ES-I3 (cell line): ENCODE measurements around the gene SPRR1A.

Source experiments
- H3K36me3 ChIP-seq: 2 replicates; pipeline ENCODE4 v1.6.1; 2013; ENCODE audit warnings: mild to moderate bottlenecking, low read length, control low read depth, moderate library complexity; ENCODE audit not compliant: insufficient read depth
- H3K4me1 ChIP-seq: 2 replicates; pipeline ENCODE4 v1.6.1; 2013; ENCODE audit warnings: mild to moderate bottlenecking, control low read depth, low read length; ENCODE audit not compliant: insufficient read depth
- H3K9ac ChIP-seq: 2 replicates; pipeline ENCODE4 v1.6.1; 2013; ENCODE audit warnings: low read depth, mild to moderate bottlenecking, low read length, moderate library complexity
- H3K9me3 ChIP-seq: 2 replicates; pipeline ENCODE4 v1.6.1; 2013; ENCODE audit warnings: mild to moderate bottlenecking, low read length, moderate library complexity; ENCODE audit not compliant: control insufficient read depth, insufficient read depth

Gene SPRR1A

DNA sequence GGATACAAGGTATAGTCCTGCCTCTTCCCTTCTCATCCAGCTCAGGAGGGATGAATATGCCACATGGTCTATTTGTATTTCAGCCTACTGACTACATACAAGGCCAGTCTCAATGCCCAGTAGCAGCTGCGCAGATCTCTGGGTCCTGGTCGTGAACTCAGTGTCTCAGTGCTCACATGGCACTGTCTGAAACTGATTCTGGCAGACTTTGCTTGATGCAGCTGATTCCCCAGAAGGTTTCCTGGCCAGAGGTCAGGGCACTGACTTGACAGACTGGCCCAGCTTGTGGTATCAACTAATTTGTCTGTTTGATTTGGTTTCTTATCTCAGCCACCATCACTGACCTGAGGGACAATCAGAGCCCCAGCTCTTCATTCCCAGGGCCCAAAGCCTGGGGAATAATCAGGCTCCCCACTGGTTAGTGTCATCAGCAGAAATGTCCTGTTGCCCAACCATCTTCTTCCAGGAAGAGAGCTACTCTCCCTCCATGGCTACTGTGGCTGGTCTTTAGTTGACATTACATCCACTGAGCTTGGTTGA, 20.9 kb upstream of the SPRR1A start:
- no peak overlapping the region for H3K9ac ChIP-seq
- no peaks in the 10 kb centered on the region for H3K4me1 ChIP-seq
- H3K9me3 ChIP-seq: no peaks in the 10 kb centered on the region

DNA sequence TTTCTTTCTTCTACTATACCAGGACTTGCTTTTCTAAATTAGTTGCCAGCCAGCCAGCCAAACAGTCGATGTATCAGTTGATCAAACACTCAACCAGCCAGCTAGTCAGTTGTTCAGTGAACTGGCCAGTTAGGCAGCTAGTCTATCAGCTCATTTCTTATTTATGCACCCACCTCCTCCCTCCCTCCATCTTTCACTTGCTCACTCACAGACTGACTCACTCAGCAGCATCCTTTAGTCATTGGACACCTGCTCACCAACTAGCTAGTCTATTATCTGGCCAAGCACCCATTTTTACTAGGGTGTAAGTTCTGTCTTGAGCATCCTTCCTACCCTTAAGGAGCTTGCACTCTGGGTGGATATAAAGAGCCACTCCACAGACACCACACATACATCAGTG, 19.3 kb upstream of the SPRR1A start:
- Histone ChIP-seq H3K4me1 (no peaks in the 10 kb centered on the region), H3K9me3 (no peaks in the 10 kb centered on the region), H3K36me3 (no peaks in the 10 kb centered on the region), H3K9ac (no peak overlapping the region)

More for the DNA sequence above, 20.9 kb upstream of the SPRR1A start:
- no peaks in the 10 kb centered on the region for H3K36me3 ChIP-seq

DNA sequence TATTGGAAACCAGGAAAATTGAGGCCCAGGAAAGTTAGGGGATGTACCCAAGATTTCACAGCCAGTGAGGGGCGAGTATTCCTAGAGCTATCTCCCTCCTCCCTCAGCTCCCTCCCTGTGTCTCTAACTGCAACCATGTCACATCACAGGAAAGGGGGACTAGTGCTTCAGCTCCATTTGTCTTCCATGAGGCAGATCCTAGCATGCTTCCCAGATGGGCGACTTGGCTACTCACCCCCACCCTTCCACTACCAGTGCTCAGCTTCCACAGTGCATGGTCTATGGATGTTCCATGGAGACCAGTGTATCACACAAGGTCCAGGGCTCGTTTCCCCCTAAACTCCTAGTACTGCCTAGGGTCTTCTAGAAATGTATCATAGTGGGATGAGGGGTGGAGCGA, 18.0 kb upstream of the SPRR1A start:
- Histone ChIP-seq H3K9ac (no peak overlapping the region), H3K9me3 (no peaks in the 10 kb centered on the region), H3K4me1 (no peaks in the 10 kb centered on the region), H3K36me3 (no peaks in the 10 kb centered on the region)

DNA sequence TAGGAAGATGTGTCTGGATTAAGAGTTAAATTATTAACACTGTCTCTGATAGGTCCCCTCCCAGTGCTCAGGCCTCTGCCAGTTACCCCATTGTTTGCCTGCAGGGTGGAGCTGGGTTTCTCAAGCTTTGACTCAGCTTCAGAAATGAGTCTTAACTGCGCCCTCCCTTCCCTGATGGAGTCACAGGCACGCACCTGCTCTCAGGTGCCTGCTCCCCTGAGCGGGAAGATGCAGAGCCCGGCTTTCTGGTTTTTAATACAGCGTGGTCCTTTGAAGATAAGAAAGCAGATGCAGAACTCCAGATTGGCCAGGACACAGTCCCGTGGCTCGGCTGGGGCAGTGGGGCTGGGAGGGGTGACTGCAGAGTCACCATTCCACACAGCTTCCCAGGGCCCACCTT, 16.7 kb upstream of the SPRR1A start:
- Histone ChIP-seq H3K9ac (no peak overlapping the region), H3K9me3 (no peaks in the 10 kb centered on the region), H3K4me1 (no peaks in the 10 kb centered on the region), H3K36me3 (no peaks in the 10 kb centered on the region)

DNA sequence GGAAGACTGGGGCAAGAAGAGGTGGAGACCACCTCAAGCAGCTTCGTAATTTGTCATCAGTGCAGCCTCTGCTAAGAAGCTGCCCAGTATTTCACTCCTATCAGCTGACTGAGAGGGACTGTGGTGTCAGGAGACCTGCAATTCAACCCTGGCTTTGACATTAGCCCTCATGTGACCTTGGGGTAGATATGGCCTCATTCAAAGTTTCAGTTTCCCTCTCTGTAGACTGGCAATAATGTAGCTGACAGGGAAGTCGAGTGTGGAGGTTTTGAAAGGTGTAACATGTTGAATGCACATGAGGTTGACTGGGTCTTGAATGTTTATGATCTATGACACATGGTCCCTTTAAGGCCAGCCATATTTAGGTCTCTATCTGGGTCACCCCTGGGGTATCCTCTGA, 15.6 kb upstream of the SPRR1A start:
- no peak overlapping the region for H3K9ac ChIP-seq
- no peaks in the 10 kb centered on the region for H3K9me3 ChIP-seq
- H3K4me1 ChIP-seq: no peaks in the 10 kb centered on the region
- H3K36me3 ChIP-seq: no peaks in the 10 kb centered on the region

DNA sequence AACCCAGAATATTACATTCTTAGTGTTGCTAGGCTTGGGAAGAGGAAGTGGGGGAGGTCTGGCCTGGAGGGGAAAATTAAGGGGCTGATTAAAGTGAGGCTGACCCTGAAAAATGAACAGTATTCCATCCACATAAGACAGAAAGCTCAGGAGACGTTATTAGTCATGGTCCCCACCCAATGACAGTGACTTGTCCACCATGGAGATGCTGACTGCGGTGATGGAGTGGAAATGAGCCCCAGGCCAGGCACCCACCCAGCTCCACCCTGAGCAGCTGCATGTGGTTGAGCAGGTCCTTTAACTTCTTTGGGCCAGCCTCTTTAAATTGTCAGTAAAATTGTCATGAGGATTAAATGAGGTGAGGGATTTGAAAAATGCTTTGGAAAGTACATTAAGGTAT, 14.8 kb upstream of the SPRR1A start:
- Histone ChIP-seq H3K4me1 (no peaks in the 10 kb centered on the region), H3K36me3 (no peaks in the 10 kb centered on the region), H3K9ac (no peak overlapping the region), H3K9me3 (no peaks in the 10 kb centered on the region)

DNA sequence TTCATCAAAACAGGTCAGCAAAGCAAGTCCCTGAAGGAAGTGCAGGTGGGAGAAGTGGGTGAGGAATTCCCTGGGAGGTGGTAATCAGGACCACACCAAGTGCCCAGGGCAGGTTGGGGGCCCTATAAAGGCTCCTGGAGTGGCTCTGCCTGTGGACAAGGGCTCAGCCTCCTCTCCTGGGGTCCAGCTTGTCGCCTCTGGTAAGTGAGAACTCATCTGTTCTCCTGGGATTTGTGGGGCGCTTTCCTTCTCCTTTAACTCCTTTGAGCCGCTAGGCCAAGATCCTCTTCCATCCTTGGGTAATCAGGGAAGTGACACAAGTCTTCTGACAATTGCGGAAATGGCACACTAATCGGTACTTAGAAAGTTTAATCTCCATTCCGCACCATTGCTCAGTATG, 13.4 kb upstream of the SPRR1A start, which contains the start of gene SPRR4:
Gene SPRR4 (plus strand): TSS at position 154 of the 400 bp plus-strand sequence. CDS start 1,243 bp downstream, outside the sequence.
- Histone ChIP-seq H3K4me1 (no peaks in the 10 kb centered on the region), H3K36me3 (no peaks in the 10 kb centered on the region), H3K9me3 (no peaks in the 10 kb centered on the region), H3K9ac (no peak within 1 kb of the TSS)

DNA sequence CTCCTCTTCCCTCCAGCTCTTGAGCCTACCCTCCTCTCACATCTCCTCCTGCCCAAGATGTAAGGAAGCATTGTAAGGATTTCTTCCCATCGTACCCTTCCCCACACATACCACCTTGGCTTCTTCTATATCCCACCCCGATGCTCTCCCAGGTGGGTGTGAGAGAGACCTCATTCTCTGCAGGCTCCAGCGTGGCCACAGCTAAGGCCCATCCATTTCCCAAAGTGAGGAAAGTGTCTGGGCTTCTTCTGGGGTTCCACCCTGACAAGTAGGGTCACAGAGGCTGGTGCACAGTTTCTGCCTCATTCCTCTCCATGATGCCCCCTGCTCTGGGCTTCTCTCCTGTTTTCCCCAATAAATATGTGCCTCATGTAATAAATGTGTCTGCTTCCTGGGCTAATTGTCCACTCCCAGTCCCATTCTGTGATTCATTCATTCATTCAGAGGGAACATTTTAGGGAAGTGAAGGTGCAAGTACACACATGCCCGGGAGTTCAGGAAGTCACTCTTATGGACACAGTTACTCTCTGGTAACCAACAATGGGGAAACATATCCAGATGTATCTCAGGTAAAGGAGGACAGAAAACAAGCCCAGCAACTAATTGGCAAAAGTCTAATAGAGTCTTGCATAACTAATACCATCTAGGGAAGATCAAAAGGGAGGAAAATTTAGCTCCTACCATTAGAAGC, 11.5 kb upstream of the SPRR1A start:
- no peaks in the 10 kb centered on the region for H3K36me3 ChIP-seq
- H3K9ac ChIP-seq: no peak overlapping the region
- no peaks in the 10 kb centered on the region for H3K4me1 ChIP-seq
- no peaks in the 10 kb centered on the region for H3K9me3 ChIP-seq

DNA sequence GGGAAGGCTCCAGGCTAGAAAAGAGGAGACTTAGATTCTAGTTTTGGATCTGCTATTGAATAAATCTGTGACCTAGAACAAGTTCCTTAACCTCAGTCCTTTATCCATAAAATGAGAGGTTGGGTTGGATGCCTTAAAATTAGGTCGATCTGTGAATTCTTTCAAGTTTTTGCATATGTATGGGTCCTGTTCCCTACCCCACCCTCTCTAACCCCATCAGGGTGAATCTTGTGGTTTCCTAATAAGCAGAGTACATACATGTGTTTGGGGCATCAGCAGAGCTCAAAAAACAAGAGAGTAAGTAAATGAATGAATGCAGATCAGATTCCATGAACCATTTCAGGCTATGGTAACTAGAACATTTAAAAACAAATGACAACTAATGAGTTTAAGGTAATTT, 7.2 kb upstream of the SPRR1A start:
- no peak overlapping the region for H3K9ac ChIP-seq
- H3K4me1 ChIP-seq: no peaks in the 10 kb centered on the region
- no peaks in the 10 kb centered on the region for H3K9me3 ChIP-seq
- H3K36me3 ChIP-seq: no peaks in the 10 kb centered on the region

DNA sequence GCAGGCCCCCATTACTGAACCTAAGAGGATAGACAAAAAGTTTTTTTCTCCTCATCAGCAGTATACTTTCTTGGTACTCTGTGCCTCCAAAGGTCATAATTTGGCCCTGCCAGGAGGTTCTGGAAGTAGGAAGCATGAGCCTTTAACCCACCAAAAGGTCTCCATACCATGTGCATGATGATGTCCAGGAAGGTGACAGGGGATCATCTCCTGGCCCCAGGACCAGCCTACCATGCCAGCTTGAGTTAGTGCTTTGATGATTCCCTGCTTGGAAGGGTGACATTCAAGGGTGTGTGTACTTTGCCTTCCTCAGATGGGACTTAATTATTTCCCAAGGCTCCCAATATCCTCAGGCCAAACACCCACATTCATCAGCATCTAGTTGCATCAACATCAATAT, 6.3 kb upstream of the SPRR1A start:
- no peak overlapping the region for H3K9ac ChIP-seq
- H3K9me3 ChIP-seq: no peaks in the 10 kb centered on the region
- H3K36me3 ChIP-seq: no peaks in the 10 kb centered on the region
- H3K4me1 ChIP-seq: no peaks in the 10 kb centered on the region

DNA sequence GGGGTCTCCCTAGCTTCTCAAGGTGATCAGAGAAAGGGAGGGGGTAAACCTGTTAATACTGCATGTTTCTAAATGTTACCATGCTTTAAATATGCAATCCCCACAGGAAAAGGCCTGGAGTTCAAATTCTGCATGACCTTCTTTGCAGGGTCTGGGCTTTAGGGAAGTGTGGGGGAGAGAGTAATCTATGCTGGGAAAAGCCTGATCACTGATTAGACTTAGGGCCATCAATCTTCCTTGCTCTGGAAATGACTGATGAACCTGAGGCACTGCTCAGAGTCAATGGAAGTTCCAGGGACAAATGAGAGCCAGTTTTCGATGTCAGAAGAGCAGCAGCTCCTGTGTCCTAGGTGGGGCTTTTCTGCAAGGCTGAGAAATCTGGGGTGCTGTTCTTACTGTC, 3.2 kb upstream of the SPRR1A start:
- Histone ChIP-seq H3K36me3 (no peaks in the 10 kb centered on the region), H3K9me3 (no peaks in the 10 kb centered on the region), H3K4me1 (no peaks in the 10 kb centered on the region), H3K9ac (no peak overlapping the region)

DNA sequence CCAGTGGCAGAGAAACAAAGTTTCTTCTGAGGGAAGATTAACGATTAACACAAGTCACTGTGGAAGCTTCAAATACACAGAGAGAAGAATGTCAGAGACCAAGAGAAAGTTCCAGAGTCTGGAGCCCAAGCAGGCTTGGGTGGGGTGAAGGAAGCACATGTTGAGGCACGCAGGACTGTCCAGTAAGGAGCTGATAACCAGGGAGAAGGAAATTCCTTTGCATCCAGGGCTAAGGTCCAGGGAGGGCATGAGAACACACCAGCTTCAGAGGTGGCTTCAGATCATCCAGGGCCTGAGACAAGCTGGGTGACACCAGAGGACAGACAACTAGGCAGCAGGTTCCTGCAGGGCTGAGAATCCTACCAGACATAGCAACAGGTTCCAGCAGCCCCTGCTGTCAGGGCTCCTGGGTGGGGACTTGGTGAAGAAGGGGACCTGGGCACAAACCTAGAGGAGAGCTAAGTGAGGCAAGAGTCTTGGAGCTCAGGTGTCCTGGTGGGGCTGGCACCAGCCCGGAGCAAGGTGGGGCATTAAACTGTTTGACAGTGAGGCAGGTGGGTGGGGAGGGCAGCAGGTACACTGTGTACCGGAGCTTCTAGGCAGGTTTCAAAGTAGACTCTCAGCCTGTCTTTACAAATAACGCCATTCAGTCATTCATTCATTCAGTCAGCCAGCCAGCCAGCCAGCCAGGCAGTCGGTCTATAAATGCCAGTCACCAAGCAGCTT, 2.6 kb upstream of the SPRR1A start:
- Histone ChIP-seq H3K9ac (no peak overlapping the region), H3K36me3 (no peaks in the 10 kb centered on the region), H3K4me1 (no peaks in the 10 kb centered on the region), H3K9me3 (no peaks in the 10 kb centered on the region)

DNA sequence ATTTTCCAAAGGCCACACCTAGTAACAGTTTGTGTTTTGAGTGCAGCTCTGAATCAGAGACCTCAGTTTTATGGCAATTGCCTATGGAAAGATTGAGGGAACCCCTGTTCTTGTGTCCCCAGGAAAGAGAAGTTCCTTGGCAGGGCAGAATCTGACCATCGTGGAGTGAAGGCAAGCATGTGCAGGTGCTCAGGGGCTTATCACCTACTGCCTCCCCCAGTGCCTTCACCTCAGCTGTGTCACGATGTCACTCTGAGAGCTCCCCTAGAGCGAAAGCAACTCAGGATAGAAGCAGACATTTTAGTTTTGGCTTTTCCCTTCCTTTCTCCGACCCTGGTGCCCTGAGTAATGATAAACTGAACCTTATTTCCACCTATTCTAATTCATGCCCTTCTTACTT, 1.8 kb upstream of the SPRR1A start:
- Histone ChIP-seq H3K36me3 (no peaks in the 10 kb centered on the region), H3K9ac (no peak overlapping the region), H3K9me3 (no peaks in the 10 kb centered on the region), H3K4me1 (no peaks in the 10 kb centered on the region)

DNA sequence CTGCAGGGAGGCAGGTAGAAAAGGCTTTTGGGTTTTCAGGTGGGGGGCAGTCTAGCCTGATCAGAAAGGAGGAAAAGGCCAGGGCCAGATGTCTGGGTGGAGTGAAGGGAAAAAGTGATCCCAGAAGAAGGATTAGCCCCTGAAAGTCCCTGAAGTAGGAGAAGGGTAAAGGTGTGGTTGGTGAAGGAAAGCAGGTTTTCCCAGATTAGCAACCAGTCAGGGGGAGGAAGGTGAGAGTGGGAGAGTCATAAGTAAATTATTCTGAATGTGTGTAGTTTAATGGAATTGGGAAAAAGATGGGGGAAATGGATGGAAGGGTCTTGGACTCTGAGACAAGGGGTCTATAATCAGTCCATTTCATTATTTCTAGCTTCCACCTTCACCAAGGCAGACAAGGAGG, 647 bp upstream of the SPRR1A start:
- Histone ChIP-seq H3K4me1 (no peaks in the 10 kb centered on the region), H3K9ac (no peak overlapping the region), H3K36me3 (no peaks in the 10 kb centered on the region), H3K9me3 (no peaks in the 10 kb centered on the region)

DNA sequence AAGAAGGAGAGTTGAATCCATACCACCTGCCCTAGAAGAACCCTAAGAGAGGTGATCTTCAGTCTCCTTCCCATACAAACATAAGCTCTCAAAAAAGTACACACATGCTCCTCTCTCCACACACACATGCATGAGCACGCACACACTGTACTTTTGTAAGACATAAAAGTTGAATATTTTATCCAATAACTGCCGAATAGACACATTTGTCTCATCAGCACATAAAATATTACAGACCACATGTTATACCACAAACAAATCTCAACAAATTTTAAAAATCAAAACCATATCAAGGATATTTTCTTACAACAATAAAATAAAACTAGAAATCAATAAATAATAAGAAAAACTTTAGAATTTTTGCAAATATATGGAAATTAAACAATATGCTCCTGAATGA, 2.7 kb downstream of the SPRR1A start:
- no peak overlapping the region for H3K9ac ChIP-seq
- no peaks in the 10 kb centered on the region for H3K4me1 ChIP-seq
- H3K9me3 ChIP-seq: no peaks in the 10 kb centered on the region
- no peaks in the 10 kb centered on the region for H3K36me3 ChIP-seq
